VCaP (cell line): ENCODE results near the gene STK39.

Source experiments
- H3K27ac ChIP-seq: fragments of 450-650 bp; 2 replicates; pipeline ENCODE4 v1.5.1; 2017
- CTCF ChIP-seq: fragments of 450-650 bp; conservative IDR thresholded peaks from 2 replicates; pipeline ENCODE4 v1.5.1; 2017; ENCODE audit warnings: mild to moderate bottlenecking, moderate library complexity

Gene STK39

GRCh38 chr2:168002021-168002553, 245.3 kb downstream of the STK39 start:
- TF ChIP-seq CTCF, result no peak
- no peak overlapping the region for H3K27ac ChIP-seq

- no peak overlapping the region for H3K27ac ChIP-seq
- no peak for TF ChIP-seq CTCF
Measured at GRCh38 chr2:167992278-167992677, 255.1 kb downstream of the STK39 start.

- H3K27ac ChIP-seq, result no peak overlapping the region
- TF ChIP-seq CTCF, result no peak
Measured at GRCh38 chr2:167990062-167990461, 257.3 kb downstream of the STK39 start.

GRCh38 chr2:167988296-167988695, 259.1 kb downstream of the STK39 start:
- no peak for TF ChIP-seq CTCF

GRCh38 chr2:167987558-167987957, 259.8 kb downstream of the STK39 start:
- H3K27ac ChIP-seq, result no peak overlapping the region
- TF ChIP-seq CTCF, result no peak

More at GRCh38 chr2:167988296-167988695, 259.1 kb downstream of the STK39 start:
- H3K27ac ChIP-seq, result no peak overlapping the region

GRCh38 chr2:167987026-167987425, 260.4 kb downstream of the STK39 start:
- TF ChIP-seq CTCF, result no peak
- H3K27ac ChIP-seq, result no peak overlapping the region

- H3K27ac ChIP-seq, result no peak overlapping the region
- TF ChIP-seq CTCF, result no peak
Measured at GRCh38 chr2:167986223-167986622, 261.2 kb downstream of the STK39 start.
